Endothelial cell of umbilical vein (primary cell): ENCODE results near the gene SLCO3A1.

Experiments
- JUN ChIP-seq: IDR thresholded peaks from 2 replicates; pipeline ENCODE4 v1.6.1; 2011; ENCODE audit warnings: borderline replicate concordance, low read depth; ENCODE audit not compliant: insufficient read length, insufficient read depth
- POLR2A ChIP-seq: IDR thresholded peaks from 2 replicates; pipeline ENCODE4 v1.6.1; 2012; ENCODE audit warnings: low read depth, mild to moderate bottlenecking, control low read depth, low read length
- POLR2AphosphoS5 ChIP-seq: IDR thresholded peaks from 2 replicates; pipeline ENCODE4 v1.6.1; 2012; ENCODE audit warnings: low read depth, mild to moderate bottlenecking, control low read depth, low read length, moderate library complexity; ENCODE audit not compliant: insufficient read depth
- TF ChIP-seq, protein P1 (sequence below), 2 donors: IDR thresholded peaks; 1 replicate in 1 of 2; 2 replicates in 1 of 2; pipeline ENCODE4 v1.5.1; 2011; ENCODE audit warnings: low read length in 2 of 2, mild to moderate bottlenecking in 2 of 2, moderate library complexity in 2 of 2, control low read depth in 1 of 2, inconsistent platforms in 1 of 2, low read depth in 1 of 2; ENCODE audit not compliant: insufficient read depth in 1 of 2; ENCODE audit errors: extremely low read depth in 1 of 2
- TF ChIP-seq, protein P2 (sequence below): IDR thresholded peaks from 2 replicates; pipeline ENCODE4 v1.6.1; 2011; ENCODE audit not compliant: insufficient read depth, insufficient read length

DNA sequence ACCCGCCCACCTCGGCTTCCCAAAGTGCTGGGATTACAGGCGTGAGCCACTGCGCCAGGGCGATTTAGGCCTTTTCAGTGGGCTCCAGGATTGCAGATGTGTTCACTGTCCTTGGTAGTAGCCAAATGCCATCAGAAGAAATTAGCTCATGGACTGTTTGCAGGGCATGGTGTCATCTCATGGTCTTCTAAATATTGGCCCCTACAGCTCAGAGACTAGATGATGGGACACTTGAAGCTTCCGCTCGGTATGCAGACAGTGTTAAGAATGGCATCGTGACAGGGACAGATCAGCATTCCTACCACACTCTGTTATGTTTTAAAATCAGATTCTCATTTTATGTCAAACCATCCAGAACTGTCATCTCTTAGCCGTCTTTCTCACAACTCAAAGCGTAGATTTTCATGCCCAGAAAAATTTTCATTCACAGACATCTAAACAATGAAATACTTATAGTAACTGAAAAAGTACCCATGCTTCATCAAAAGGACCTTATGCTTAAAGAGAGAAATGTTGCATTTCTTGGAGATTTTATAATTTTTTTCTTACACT is 24.9 kb downstream of the SLCO3A1 start:
- TF ChIP-seq, protein P1, sequence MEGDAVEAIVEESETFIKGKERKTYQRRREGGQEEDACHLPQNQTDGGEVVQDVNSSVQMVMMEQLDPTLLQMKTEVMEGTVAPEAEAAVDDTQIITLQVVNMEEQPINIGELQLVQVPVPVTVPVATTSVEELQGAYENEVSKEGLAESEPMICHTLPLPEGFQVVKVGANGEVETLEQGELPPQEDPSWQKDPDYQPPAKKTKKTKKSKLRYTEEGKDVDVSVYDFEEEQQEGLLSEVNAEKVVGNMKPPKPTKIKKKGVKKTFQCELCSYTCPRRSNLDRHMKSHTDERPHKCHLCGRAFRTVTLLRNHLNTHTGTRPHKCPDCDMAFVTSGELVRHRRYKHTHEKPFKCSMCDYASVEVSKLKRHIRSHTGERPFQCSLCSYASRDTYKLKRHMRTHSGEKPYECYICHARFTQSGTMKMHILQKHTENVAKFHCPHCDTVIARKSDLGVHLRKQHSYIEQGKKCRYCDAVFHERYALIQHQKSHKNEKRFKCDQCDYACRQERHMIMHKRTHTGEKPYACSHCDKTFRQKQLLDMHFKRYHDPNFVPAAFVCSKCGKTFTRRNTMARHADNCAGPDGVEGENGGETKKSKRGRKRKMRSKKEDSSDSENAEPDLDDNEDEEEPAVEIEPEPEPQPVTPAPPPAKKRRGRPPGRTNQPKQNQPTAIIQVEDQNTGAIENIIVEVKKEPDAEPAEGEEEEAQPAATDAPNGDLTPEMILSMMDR (IDR thresholded peaks at IDR 0.05; ENCODE audit: extremely low read depth in 1 of 2, insufficient read depth in 1 of 2, low read depth in 1 of 2, low read length in 2 of 2): no peak
- TF ChIP-seq POLR2A (no peak), POLR2AphosphoS5 (no peak), JUN (no peak)
- TF ChIP-seq, protein P2, sequence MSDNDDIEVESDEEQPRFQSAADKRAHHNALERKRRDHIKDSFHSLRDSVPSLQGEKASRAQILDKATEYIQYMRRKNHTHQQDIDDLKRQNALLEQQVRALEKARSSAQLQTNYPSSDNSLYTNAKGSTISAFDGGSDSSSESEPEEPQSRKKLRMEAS: no peak
